Measurements from ENCODE around the gene ASB3. TPM values are rescaled to one million over a fixed set of nuclear protein-coding genes. Genes with fewer than 3 reads are reported as not detected.

The ASB3 gene
- total and polyA plus RNA-seq, 9 of the 15 experiments (the other 6 are each of a cell fraction or from before 2014, with no cell fraction given): 13.6 to 35.3 (median 18.7) TPM

GRCh38 chr2:53744395-53745065 lies 42.2 kb downstream of the ASB3 start:
- Histone ChIP-seq H2AFZ (ENCODE audit: low read depth, low read length) (no peak overlapping the region), H3K9ac (ENCODE audit: insufficient read depth in 1 of 2, low read depth in 2 of 2, low read length in 2 of 2) (no peak overlapping the region), H3K27ac (ENCODE audit: extremely low read depth, low read depth, low read length) (no peak overlapping the region), H3K4me1 (replicated peaks in 1 of 2; ENCODE audit: control insufficient read depth in 2 of 2, insufficient read depth in 2 of 2, low read length in 2 of 2) (no peaks in the 10 kb centered on the region), H3K4me3 (no peak overlapping the region), H3K36me3 (ENCODE audit: control insufficient read depth, insufficient read depth, low read length) (peaks cover 16% of the 10 kb centered on the region; the same call in 2 of the 3 replicates), H3K9me1 (ENCODE audit: control insufficient read depth, insufficient read depth, low read length) (no peaks in the 10 kb centered on the region), H3K4me2 (ENCODE audit: insufficient read depth, low read length) (no peak overlapping the region), H4K20me1 (replicated peaks; ENCODE audit: control insufficient read depth, insufficient read depth, low read length) (no peaks in the 10 kb centered on the region), H3K9me3 (replicated peaks; ENCODE audit: control insufficient read depth, insufficient read depth, low read depth, low read length) (no peaks in the 10 kb centered on the region), H3K27me3 (ENCODE audit: control insufficient read depth in 2 of 2, insufficient read depth in 2 of 2, low read length in 2 of 2) (no peaks in the 10 kb centered on the region), H3K79me2 (ENCODE audit: control insufficient read depth, insufficient read depth, low read length) (no peaks in the 10 kb centered on the region)
- ATAC-seq (no peak), DNase-seq (ENCODE audit: extremely low read depth in 1 of 4, low spot score in 3 of 4) (no peak), FAIRE-seq (no peak)
- 98% methylated on average over 2 of the region's 2 CpGs for WGBS (ENCODE audit: insufficient coverage, low coverage, missing lambda C conversion rate)
- ChIA-PET POLR2A (interaction anchor here (0.6 to 2.0 kb wide), 3 partner anchors 7 to 310 kb away, joined by 3 to 6 read pairs (median 3); partner anchors contain the start of gene CHAC2), CTCF (ENCODE audit: low intra/inter-chr PET ratio) (no interaction called here)
- intact Hi-C loops (cut with micrococcal nuclease) (no loop called here), in situ Hi-C loops (cut with MboI) (no loop called here)
- TF ChIP-seq ZNF316 (IDR thresholded peaks at IDR 0.05) (peak; percentile 77), ATF3 (IDR thresholded peaks at IDR 0.05) (no peak), ATF3 (CRISPR knock-in tag; conservative IDR thresholded peaks at IDR 0.05) (no peak), MAFG (tag; conservative IDR thresholded peaks at IDR 0.05) (0 out of 2 replicates have a peak, but pooled peaks have one; percentile 12), C11orf30 (IDR thresholded peaks at IDR 0.05; ENCODE audit: low read depth) (peak; percentile 39; the same call in 1 of the 2 replicates)
- BruUV-seq (replicated peaks): no TSS peak
